Hematopoietic multipotent progenitor cell treated with erythropoietin and hydrocortisone succinate and interleukin-3 and kit ligand, for 17 days (in vitro differentiated cells): ENCODE measurements around the gene C1orf105.
"Not testable (repeated sequence)": the region's sequence is repeated elsewhere in the genome, so short reads cannot be mapped to it uniquely, and the experiment has no call there.

Experiments
- DNase-seq: peaks from one replicate; pipeline ENCODE4 v3.0.0-alpha.2; 2015; ENCODE audit warnings: low spot score

The C1orf105 gene

GRCh38 chr1:172489847-172490246 lies 69.4 kb downstream of the C1orf105 start:
- no peak for DNase-seq

- no peak for DNase-seq
These were observed 71.9 kb downstream of the C1orf105 start for GRCh38 chr1:172492421-172492820.

GRCh38 chr1:172494166-172494565 lies 73.7 kb downstream of the C1orf105 start:
- no peak for DNase-seq

- DNase-seq: not testable (repeated sequence)
These were observed 75.6 kb downstream of the C1orf105 start for GRCh38 chr1:172496127-172496526.

- DNase-seq: no peak
These were observed 76.2 kb downstream of the C1orf105 start for GRCh38 chr1:172496678-172497077.

- no peak for DNase-seq
These were observed 76.7 kb downstream of the C1orf105 start for GRCh38 chr1:172497230-172497629.

- no peak for DNase-seq
These were observed 78.4 kb downstream of the C1orf105 start for GRCh38 chr1:172498857-172499256.

GRCh38 chr1:172499636-172500141 lies 79.2 kb downstream of the C1orf105 start:
- peak; percentile 57 for DNase-seq

GRCh38 chr1:172500207-172500606 lies 79.7 kb downstream of the C1orf105 start:
- DNase-seq: no peak

- no peak for DNase-seq
These were observed 87.3 kb downstream of the C1orf105 start for GRCh38 chr1:172507741-172508140.

- DNase-seq: no peak
These were observed 90.0 kb downstream of the C1orf105 start for GRCh38 chr1:172510479-172510878.

GRCh38 chr1:172512591-172512990 lies 92.1 kb downstream of the C1orf105 start:
- DNase-seq: no peak

GRCh38 chr1:172513479-172513878 lies 93.0 kb downstream of the C1orf105 start:
- peak; percentile 44 for DNase-seq

- no peak for DNase-seq
These were observed 93.6 kb downstream of the C1orf105 start for GRCh38 chr1:172514108-172514507.

GRCh38 chr1:172515436-172515835 lies 95.0 kb downstream of the C1orf105 start:
- DNase-seq: peak; percentile 72

GRCh38 chr1:172515927-172516326 lies 95.4 kb downstream of the C1orf105 start:
- DNase-seq: no peak

- DNase-seq: no peak
These were observed 96.6 kb downstream of the C1orf105 start for GRCh38 chr1:172517081-172517480.

GRCh38 chr1:172517545-172517944 lies 97.1 kb downstream of the C1orf105 start:
- no peak for DNase-seq
